Psoas muscle (tissue), 8 donors: ENCODE results near the gene RNF6. TPM values are rescaled to one million over a fixed set of nuclear protein-coding genes. Genes with fewer than 3 reads are reported as not detected.

Experiments used
- ATAC-seq, 4 donors: fragments of 200-7000 bp; cut with Tn5 transposase; one replicate each; pipeline ENCODE4 v1.9.1; 2020; ENCODE audit warnings: moderate library complexity in 3 of 4, mild to moderate bottlenecking in 2 of 4
- DNase-seq, 2 donors: peaks; one replicate each; pipeline ENCODE4 v3.0.0-alpha.2; 2020
- H3K27ac ChIP-seq: fragments of 200-600 bp; one replicate; pipeline ENCODE4 v1.8.0; 2022
- H3K27me3 ChIP-seq, 3 donors: fragments of 200-600 bp in 1 of 3; one replicate each; pipeline versions ENCODE4 v1.6.1 to v1.8.0; 2013 to 2022; ENCODE audit warnings: low read length in 2 of 3, mild to moderate bottlenecking in 2 of 3, moderate library complexity in 1 of 3; ENCODE audit not compliant: insufficient read depth in 3 of 3
- H3K36me3 ChIP-seq, 2 donors: fragments of 200-600 bp in 1 of 2; one replicate each; pipeline versions ENCODE4 v1.6.1 to v1.8.0; 2013 to 2022; ENCODE audit warnings: low read depth in 1 of 2, mild to moderate bottlenecking in 1 of 2, moderate library complexity in 1 of 2; ENCODE audit not compliant: insufficient read depth in 1 of 2
- H3K4me1 ChIP-seq: fragments of 200-600 bp; one replicate; pipeline ENCODE4 v1.8.0; 2022
- H3K4me3 ChIP-seq: fragments of 200-600 bp; one replicate; pipeline ENCODE4 v1.8.0; 2022; ENCODE audit warnings: mild to moderate bottlenecking
- H3K9me3 ChIP-seq: fragments of 200-600 bp; one replicate; pipeline ENCODE4 v1.8.0; 2022
- WGBS, 3 donors: extraction: QIAGEN DNeasy Blood & Tissue Kit; methylation state at CpG; one replicate each; pipeline versions ENCODE4 v1.1.6 to v1.1.7; 2013; 5-methylcytosine and 5-hydroxymethylcytosine counted together
- intact Hi-C, 2 donors: fragments of 100-400 bp; cut with DNase I; formaldehyde crosslinking; loops; one replicate each; pipeline versions ENCODE4 v1.11.0 to v1.14.2; 2022
- polyA plus RNA-seq, 3 donors: library from polyadenylated mRNA; stranded (reverse); fragments of 200-250 nt; gene quantifications; one replicate each; pipeline ENCODE4 v1.2.3, GENCODE V29; 2013
- total RNA-seq, 4 donors: library from RNA; stranded (reverse); fragmentation: NEBNext Ultra II Directional in 2 of 4; extraction: Animal tissue kit (Norgen Biotek cat#: 25700) in 2 of 4; gene quantifications; one replicate each; pipeline versions ENCODE4 v1.2.1 to v1.2.4, GENCODE V29; 2021 to 2023
- TF ChIP-seq, protein P1 (sequence below): fragments of 200-600 bp; IDR thresholded peaks from one replicate; pipeline ENCODE4 v1.8.0; 2022; ENCODE audit warnings: antibody characterized with exemption
- donor health status: healthy with polysubstance abuse.
- donor health status: DM: no; HTN: no; CAD: no; lungs with moderate emphysema.
- donor health status: Bipolar disorder and iron deficiency.
- donor health status: healthy.
- donor health status: DM: yes; HTN: yes; CAD: no.
- donor health status: DM: no; HTN: no; CAD: no.
- donor health status: DM: no; HTN: no; CAD: no.
- donor health status: DM: yes; HTN: yes; CAD: no.

Gene RNF6
- total and polyA plus RNA-seq, 7 donors = 20.2 to 70.8 (median 45.6) TPM

- TF ChIP-seq, protein P1, sequence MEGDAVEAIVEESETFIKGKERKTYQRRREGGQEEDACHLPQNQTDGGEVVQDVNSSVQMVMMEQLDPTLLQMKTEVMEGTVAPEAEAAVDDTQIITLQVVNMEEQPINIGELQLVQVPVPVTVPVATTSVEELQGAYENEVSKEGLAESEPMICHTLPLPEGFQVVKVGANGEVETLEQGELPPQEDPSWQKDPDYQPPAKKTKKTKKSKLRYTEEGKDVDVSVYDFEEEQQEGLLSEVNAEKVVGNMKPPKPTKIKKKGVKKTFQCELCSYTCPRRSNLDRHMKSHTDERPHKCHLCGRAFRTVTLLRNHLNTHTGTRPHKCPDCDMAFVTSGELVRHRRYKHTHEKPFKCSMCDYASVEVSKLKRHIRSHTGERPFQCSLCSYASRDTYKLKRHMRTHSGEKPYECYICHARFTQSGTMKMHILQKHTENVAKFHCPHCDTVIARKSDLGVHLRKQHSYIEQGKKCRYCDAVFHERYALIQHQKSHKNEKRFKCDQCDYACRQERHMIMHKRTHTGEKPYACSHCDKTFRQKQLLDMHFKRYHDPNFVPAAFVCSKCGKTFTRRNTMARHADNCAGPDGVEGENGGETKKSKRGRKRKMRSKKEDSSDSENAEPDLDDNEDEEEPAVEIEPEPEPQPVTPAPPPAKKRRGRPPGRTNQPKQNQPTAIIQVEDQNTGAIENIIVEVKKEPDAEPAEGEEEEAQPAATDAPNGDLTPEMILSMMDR = no peak
- no peaks in the 10 kb centered on the region for H3K27me3 ChIP-seq
- H3K9me3 ChIP-seq = no peaks in the 10 kb centered on the region
- no peak overlapping the region for H3K27ac ChIP-seq
- no peaks in the 10 kb centered on the region for H3K36me3 ChIP-seq
- 61 to 65% (median 62%) methylated on average over 3 of the region's 3 CpGs for WGBS, 3 donors
- no peak overlapping the region for H3K4me3 ChIP-seq
- intact Hi-C loops = no loop called here
- ATAC-seq (no peak), DNase-seq (no peak)
- no peaks in the 10 kb centered on the region for H3K4me1 ChIP-seq
Measured at GRCh38 chr13:26247608-26248007, 25.5 kb upstream of the RNF6 start.

DNA sequence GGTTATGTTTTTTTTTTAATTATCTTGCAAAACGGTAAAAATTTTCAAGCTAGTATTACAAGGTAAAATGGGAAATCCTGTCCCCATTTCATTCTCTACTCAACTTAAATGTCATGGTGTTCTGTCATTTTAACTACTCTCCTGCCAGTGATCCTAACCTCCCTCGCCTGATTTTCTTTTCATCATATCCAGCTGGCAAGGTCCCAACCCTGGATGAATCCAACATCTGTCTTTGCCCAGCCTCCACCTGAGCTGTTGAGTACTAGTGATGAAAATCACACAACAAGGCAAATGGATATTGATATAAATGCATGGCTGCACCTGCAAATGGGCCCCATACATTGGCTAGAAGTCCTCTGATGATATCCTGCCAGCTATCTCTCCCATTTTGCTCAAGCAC, 24.9 kb upstream of the RNF6 start:
- intact Hi-C loops = no loop called here
- ATAC-seq (no peak), DNase-seq (no peak)
- Histone ChIP-seq H3K9me3 (no peaks in the 10 kb centered on the region), H3K27ac (no peak overlapping the region), H3K4me3 (no peak overlapping the region), H3K27me3 (no peaks in the 10 kb centered on the region), H3K4me1 (no peaks in the 10 kb centered on the region), H3K36me3 (no peaks in the 10 kb centered on the region)
- TF ChIP-seq, protein P1 = no peak
- WGBS, 3 donors = 42 to 45% (median 42%) methylated on average over 2 of the region's 2 CpGs

- intact Hi-C loops = no loop called here
- peak overlapping the region; percentile 30 for H3K27ac ChIP-seq
- DNase-seq = no peak
- H3K4me1 ChIP-seq = no peaks in the 10 kb centered on the region
- no peaks in the 10 kb centered on the region for H3K9me3 ChIP-seq
- TF ChIP-seq, protein P1 = no peak
- H3K27me3 ChIP-seq = no peaks in the 10 kb centered on the region
- peak; percentile 78 to 89 (median 84) for ATAC-seq
- 31 to 38% (median 35%) methylated on average over 5 of the region's 5 CpGs for WGBS, 3 donors
- no peaks in the 10 kb centered on the region for H3K36me3 ChIP-seq
- no peak overlapping the region for H3K4me3 ChIP-seq
Measured at GRCh38 chr13:26246154-26246553, 24.0 kb upstream of the RNF6 start.

- Histone ChIP-seq H3K27me3 (no peaks in the 10 kb centered on the region), H3K36me3 (no peaks in the 10 kb centered on the region), H3K4me1 (no peaks in the 10 kb centered on the region), H3K9me3 (no peaks in the 10 kb centered on the region), H3K4me3 (no peak overlapping the region), H3K27ac (no peak overlapping the region)
- no peak for DNase-seq
- ATAC-seq = no peak
- 44 to 73% (median 50%) methylated on average over 1 of the region's 1 CpG for WGBS, 3 donors
- TF ChIP-seq, protein P1 = no peak
- intact Hi-C loops = no loop called here
Measured at GRCh38 chr13:26236296-26236695, 14.2 kb upstream of the RNF6 start.

DNA sequence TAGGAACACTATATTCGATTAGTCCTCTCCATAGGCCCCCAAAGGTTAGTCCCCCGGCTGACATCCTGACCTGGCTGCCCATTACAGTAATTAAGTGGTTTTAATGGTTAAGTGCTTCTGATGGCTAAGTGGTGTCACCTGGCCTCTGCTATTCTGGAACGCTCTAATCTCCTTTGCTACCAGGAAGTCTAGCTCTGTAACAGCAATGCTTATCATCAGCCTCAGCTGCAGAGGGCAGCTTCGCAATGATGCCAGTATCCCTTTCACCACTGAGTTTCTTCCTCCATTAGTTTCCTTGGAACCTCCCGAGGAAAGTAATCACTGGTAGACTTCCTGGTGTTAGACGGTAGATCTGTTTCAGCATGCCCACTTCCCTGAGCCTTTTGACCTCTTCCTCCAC, 8.6 kb upstream of the RNF6 start:
- no peaks in the 10 kb centered on the region for H3K9me3 ChIP-seq
- DNase-seq = no peak
- 76 to 81% (median 78%) methylated on average over 6 of the region's 6 CpGs for WGBS, 3 donors
- TF ChIP-seq, protein P1 = no peak
- intact Hi-C loops = no loop called here
- H3K27me3 ChIP-seq = no peaks in the 10 kb centered on the region
- no peaks in the 10 kb centered on the region for H3K4me1 ChIP-seq
- no peak overlapping the region for H3K4me3 ChIP-seq
- ATAC-seq = no peak
- H3K27ac ChIP-seq = no peak overlapping the region
- no peaks in the 10 kb centered on the region for H3K36me3 ChIP-seq
